Natural killer cell (primary cell): ENCODE data around the gene AHRR. TPM values are rescaled to one million over a fixed set of nuclear protein-coding genes. Genes with fewer than 3 reads are reported as not detected.

Experiments
- ATAC-seq, 3 donors: fragments of 150-1000 bp in 2 of 3; fragments of 200-7000 bp in 1 of 3; cut with Tn5 transposase; 1 replicate in 1 of 3; 2 replicates in 2 of 3; pipeline ENCODE4 v1.10.0; 2021; ENCODE audit warnings: mild to moderate bottlenecking in 2 of 3, moderate library complexity in 2 of 3
- DNase-seq, 2 donors: peaks; one replicate each; pipeline versions ENCODE4 v3.0.0 to v3.0.0-alpha.2; 2013 to 2021; ENCODE audit warnings: mixed read lengths in 1 of 2
- H3K27ac ChIP-seq: one replicate; pipeline ENCODE4 v1.5.1; 2013; ENCODE audit warnings: mild to moderate bottlenecking, low read length
- H3K27me3 ChIP-seq: one replicate; pipeline ENCODE4 v1.6.1; 2013; ENCODE audit warnings: low read length; ENCODE audit not compliant: control insufficient read depth, insufficient read depth
- H3K36me3 ChIP-seq: one replicate; pipeline ENCODE4 v1.6.1; 2013; ENCODE audit warnings: low read length; ENCODE audit not compliant: control insufficient read depth, insufficient read depth
- H3K4me1 ChIP-seq: one replicate; pipeline ENCODE4 v1.6.1; 2013; ENCODE audit warnings: low read length; ENCODE audit not compliant: control insufficient read depth, insufficient read depth
- H3K4me3 ChIP-seq: one replicate; pipeline ENCODE4 v1.5.1; 2013; ENCODE audit warnings: low read length
- H3K9me3 ChIP-seq: one replicate; pipeline ENCODE4 v1.6.1; 2013; ENCODE audit warnings: low read length; ENCODE audit not compliant: control insufficient read depth, insufficient read depth
- H3K27ac Mint-ChIP-seq, 2 donors: one replicate each; pipeline ENCODE4 v1.8.0; 2022; ENCODE audit warnings: mild to moderate bottlenecking in 2 of 2, mixed read lengths in 2 of 2, moderate library complexity in 1 of 2
- H3K27me3 Mint-ChIP-seq, 2 donors: one replicate each; pipeline ENCODE4 v1.8.0; 2022; ENCODE audit warnings: low read depth in 2 of 2, mixed read lengths in 2 of 2
- H3K36me3 Mint-ChIP-seq: one replicate; pipeline ENCODE4 v1.8.0; 2022; ENCODE audit warnings: mixed read lengths
- H3K4me1 Mint-ChIP-seq, 2 donors: one replicate each; pipeline ENCODE4 v1.8.0; 2022; ENCODE audit warnings: mixed read lengths in 2 of 2
- H3K4me3 Mint-ChIP-seq: one replicate; pipeline ENCODE4 v1.8.0; 2022; ENCODE audit warnings: mild to moderate bottlenecking, moderate library complexity, mixed read lengths
- H3K9me3 Mint-ChIP-seq, 2 donors: one replicate each; pipeline ENCODE4 v1.8.0; 2022; ENCODE audit warnings: mixed read lengths in 2 of 2
- CTCF ChIP-seq: fragments of 200-600 bp; IDR thresholded peaks from one replicate; pipeline ENCODE4 v1.8.0; 2022; ENCODE audit warnings: antibody characterized with exemption
- WGBS: methylation state at CpG from one replicate; pipeline ENCODE4 v1.1.7; 2013; ENCODE audit warnings: missing lambda C conversion rate; ENCODE audit not compliant: insufficient coverage; 5-methylcytosine and 5-hydroxymethylcytosine counted together
- intact Hi-C: fragments of 100-400 bp; cut with micrococcal nuclease; formaldehyde crosslinking; loops from one replicate; pipeline ENCODE4 v1.14.2; 2022
- total RNA-seq, 4 donors: library from RNA; stranded (reverse); fragments of 120-200 nt in 1 of 4; gene quantifications; one replicate each; pipeline versions ENCODE4 v1.2.3 to v1.2.4, GENCODE V29; 2013 to 2022

AHRR gene
- total RNA-seq, 3 donors from 2014 or later (not counting 1 experiment from before 2014, with no cell fraction given) = 0.88 to 1.4 (median 1.2) TPM

GRCh38 chr5:322281-322941, 897 bp downstream of the AHRR start:
- Histone ChIP-seq H3K4me1 (peaks cover 12% of the 10 kb centered on the region), H3K27me3 (peaks cover 22% of the 10 kb centered on the region), H3K4me3 (no peak overlapping the region), H3K9me3 (no peaks in the 10 kb centered on the region), H3K27ac (no peak overlapping the region), H3K36me3 (no peaks in the 10 kb centered on the region)
- no peak for DNase-seq
- peak overlapping the region; percentile 28 for H3K4me3 Mint-ChIP-seq
- intact Hi-C loops = no loop called here
- no peak for TF ChIP-seq CTCF
- peaks cover 15 to 19% of the 10 kb centered on the region in 2 donors for H3K27me3 Mint-ChIP-seq
- H3K9me3 Mint-ChIP-seq = no peaks in the 10 kb centered on the region
- peaks cover 0 to 7% of the 10 kb centered on the region in 2 donors for H3K4me1 Mint-ChIP-seq
- WGBS = 41% methylated on average over 56 of the region's 56 CpGs
- peak in 1 of 3 donors; percentile 24 for ATAC-seq
- no peak overlapping the region for H3K27ac Mint-ChIP-seq
- no peaks in the 10 kb centered on the region for H3K36me3 Mint-ChIP-seq

GRCh38 chr5:322942-323879, 1.7 kb downstream of the AHRR start:
- peaks cover 22% of the 10 kb centered on the region for H3K27me3 ChIP-seq

GRCh38 chr5:324736-325612, 3.5 kb downstream of the AHRR start:
- peaks cover 12% of the 10 kb centered on the region for H3K27me3 ChIP-seq
- ATAC-seq = no peak
- Mint-ChIP-seq H3K36me3 (no peaks in the 10 kb centered on the region), H3K27ac (no peak overlapping the region), H3K9me3 (no peaks in the 10 kb centered on the region), H3K4me1 (peaks cover 0 to 7% of the 10 kb centered on the region in 2 donors), H3K4me3 (no peak overlapping the region), H3K27me3 (peaks cover 12 to 19% of the 10 kb centered on the region in 2 donors)
- intact Hi-C loops = no loop called here
- no peaks in the 10 kb centered on the region for H3K36me3 ChIP-seq
- H3K27ac ChIP-seq = no peak overlapping the region
- no peak for DNase-seq
- peaks cover 12% of the 10 kb centered on the region for H3K4me1 ChIP-seq
- no peak for TF ChIP-seq CTCF
- WGBS = 80% methylated on average over 24 of the region's 24 CpGs
- H3K4me3 ChIP-seq = no peak overlapping the region
- H3K9me3 ChIP-seq = no peaks in the 10 kb centered on the region

More at GRCh38 chr5:322942-323879, 1.7 kb downstream of the AHRR start:
- no peak overlapping the region for H3K27ac Mint-ChIP-seq
- ATAC-seq = no peak
- peaks cover 0 to 7% of the 10 kb centered on the region in 2 donors for H3K4me1 Mint-ChIP-seq
- Histone ChIP-seq H3K4me3 (no peak overlapping the region), H3K27ac (no peak overlapping the region), H3K4me1 (peaks cover 12% of the 10 kb centered on the region), H3K36me3 (no peaks in the 10 kb centered on the region), H3K9me3 (no peaks in the 10 kb centered on the region)
- no peaks in the 10 kb centered on the region for H3K36me3 Mint-ChIP-seq
- no peak overlapping the region for H3K4me3 Mint-ChIP-seq
- no peaks in the 10 kb centered on the region for H3K9me3 Mint-ChIP-seq
- TF ChIP-seq CTCF = no peak
- H3K27me3 Mint-ChIP-seq = peaks cover 15 to 19% of the 10 kb centered on the region in 2 donors
- DNase-seq = no peak
- intact Hi-C loops = no loop called here
- 72% methylated on average over 30 of the region's 30 CpGs for WGBS
